ENCODE measurements around the gene KLHL12.

DNA sequence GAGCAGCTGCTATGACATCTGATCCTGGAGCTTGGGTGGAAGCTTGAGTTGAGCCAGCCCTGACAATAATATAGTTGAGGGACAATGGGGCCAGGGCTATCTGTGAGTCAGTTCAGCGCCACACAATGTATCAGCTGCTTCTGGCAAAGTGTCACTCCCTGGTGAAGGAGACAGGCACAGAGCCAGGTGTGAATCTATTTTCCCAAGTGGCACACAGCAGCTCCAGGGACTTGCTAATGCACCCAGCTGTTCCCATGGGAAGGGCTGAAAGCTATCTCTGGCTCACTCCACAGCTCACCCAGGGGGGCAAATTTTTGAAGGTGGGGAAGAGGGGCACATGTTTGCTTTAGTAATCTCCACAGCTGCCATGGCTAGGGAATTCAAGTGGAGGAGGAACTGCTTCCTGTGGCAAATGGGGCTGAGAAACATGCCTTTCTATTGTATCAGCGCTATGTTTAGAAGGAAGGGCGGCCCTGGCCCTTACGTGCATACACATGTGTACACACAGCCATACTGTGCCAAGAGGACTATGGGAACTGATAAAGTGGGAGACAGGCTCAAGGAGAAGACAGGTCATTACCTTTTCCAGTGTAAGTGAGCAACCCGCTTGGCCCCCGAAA, 37.9 kb upstream of the KLHL12 start:
- TF ChIP-seq REST (IDR thresholded peaks at IDR 0.05; ENCODE audit: low read depth), result no peak
- no peak for TF ChIP-seq POLR2A (IDR thresholded peaks at IDR 0.05; ENCODE audit: borderline replicate concordance, extremely low read depth, insufficient read depth, insufficient read length)
- TF ChIP-seq MAX (IDR thresholded peaks at IDR 0.05), result no peak
- no peak for TF ChIP-seq EZH2phosphoT487 (IDR thresholded peaks at IDR 0.05; ENCODE audit: borderline replicate concordance)
- TF ChIP-seq CTCF (IDR thresholded peaks at IDR 0.05 in 2 of 3, conservative IDR thresholded peaks at IDR 0.05 in 1 of 3; ENCODE audit: borderline replicate concordance in 1 of 3, insufficient read depth in 1 of 3, low read depth in 2 of 3, low read length in 2 of 3), result no peak
- TF ChIP-seq CBX3 (IDR thresholded peaks at IDR 0.05; ENCODE audit: low read depth), result no peak
- no peak for TF ChIP-seq POLR2AphosphoS5 (IDR thresholded peaks at IDR 0.05; ENCODE audit: low read depth, low read length)
- TF ChIP-seq RAD21 (IDR thresholded peaks at IDR 0.05; ENCODE audit: low read depth), result no peak
- TF ChIP-seq ZNF274 (IDR thresholded peaks at IDR 0.05; ENCODE audit: low read depth, low read length), result no peak
- no peak for TF ChIP-seq EZH2 (IDR thresholded peaks at IDR 0.05)
